ENCODE data around the gene CFAP299.

The CFAP299 gene

GRCh38 chr4:80507077-80507476 lies 171.5 kb downstream of the CFAP299 start:
- no peak overlapping the region for H3K4me3 ChIP-seq (replicated peaks; ENCODE audit: low read depth, low read length)
- TF ChIP-seq CTCF (IDR thresholded peaks at IDR 0.05; ENCODE audit: low read length, missing control alignments) = no peak
- DNase-seq (ENCODE audit: low read depth) = no peak

GRCh38 chr4:80507507-80507906 lies 172.0 kb downstream of the CFAP299 start:
- no peak for DNase-seq (ENCODE audit: low read depth)
- no peak for TF ChIP-seq CTCF (IDR thresholded peaks at IDR 0.05; ENCODE audit: low read length, missing control alignments)
- no peak overlapping the region for H3K4me3 ChIP-seq (replicated peaks; ENCODE audit: low read depth, low read length)

- DNase-seq (ENCODE audit: low read depth) = no peak
- no peak overlapping the region for H3K4me3 ChIP-seq (replicated peaks; ENCODE audit: low read depth, low read length)
- TF ChIP-seq CTCF (IDR thresholded peaks at IDR 0.05; ENCODE audit: low read length, missing control alignments) = no peak
Observed at GRCh38 chr4:80515496-80515895, 180.0 kb downstream of the CFAP299 start.

GRCh38 chr4:80521438-80521837 lies 185.9 kb downstream of the CFAP299 start:
- H3K4me3 ChIP-seq (replicated peaks; ENCODE audit: low read depth, low read length) = no peak overlapping the region
- TF ChIP-seq CTCF (IDR thresholded peaks at IDR 0.05; ENCODE audit: low read length, missing control alignments) = no peak
- DNase-seq (ENCODE audit: low read depth) = no peak

GRCh38 chr4:80526697-80527096 lies 191.2 kb downstream of the CFAP299 start:
- no peak for DNase-seq (ENCODE audit: low read depth)
- H3K4me3 ChIP-seq (replicated peaks; ENCODE audit: low read depth, low read length) = no peak overlapping the region
- TF ChIP-seq CTCF (IDR thresholded peaks at IDR 0.05; ENCODE audit: low read length, missing control alignments) = no peak

- H3K4me3 ChIP-seq (replicated peaks; ENCODE audit: low read depth, low read length) = no peak overlapping the region
- no peak for TF ChIP-seq CTCF (IDR thresholded peaks at IDR 0.05; ENCODE audit: low read length, missing control alignments)
- peak; percentile 6 for DNase-seq (ENCODE audit: low read depth)
Observed at GRCh38 chr4:80529026-80529425, 193.5 kb downstream of the CFAP299 start.

- no peak overlapping the region for H3K4me3 ChIP-seq (replicated peaks; ENCODE audit: low read depth, low read length)
- no peak for DNase-seq (ENCODE audit: low read depth)
- TF ChIP-seq CTCF (IDR thresholded peaks at IDR 0.05; ENCODE audit: low read length, missing control alignments) = no peak
Observed at GRCh38 chr4:80532674-80533333, 197.3 kb downstream of the CFAP299 start.

All from fibroblast of pulmonary artery (primary cell).